Nephron (organoid): Measurements from ENCODE around the gene TCP11L2.

Source experiments
- H3K27ac Mint-ChIP-seq, 3 experiments: 2 replicates each; pipeline ENCODE4 v1.8.0; 2020; ENCODE audit warnings: mixed read lengths in 3 of 3, mild to moderate bottlenecking in 2 of 3, moderate library complexity in 1 of 3
- H3K27me3 Mint-ChIP-seq: 2 replicates; pipeline ENCODE4 v1.8.0; 2021; ENCODE audit warnings: low read depth, mild to moderate bottlenecking, moderate library complexity, mixed read lengths
- H3K36me3 Mint-ChIP-seq: 2 replicates; pipeline ENCODE4 v1.8.0; 2020; ENCODE audit warnings: low read depth, mixed read lengths
- H3K4me1 Mint-ChIP-seq: 2 replicates; pipeline ENCODE4 v1.8.0; 2020; ENCODE audit warnings: mixed read lengths
- H3K4me3 Mint-ChIP-seq, 3 experiments: 2 replicates each; pipeline ENCODE4 v1.8.0; 2020; ENCODE audit warnings: mild to moderate bottlenecking in 3 of 3, mixed read lengths in 3 of 3, moderate library complexity in 2 of 3
- H3K9me3 Mint-ChIP-seq: 2 replicates; pipeline ENCODE4 v1.8.0; 2020; ENCODE audit warnings: mixed read lengths
- TF ChIP-seq, protein P1 (sequence below), 3 experiments: fragments of 200-600 bp; sonication (generic); IDR thresholded peaks; one replicate each; pipeline ENCODE4 v1.5.0; 2021; ENCODE audit warnings: antibody characterized with exemption in 3 of 3; ENCODE audit not compliant: unreplicated experiment in 3 of 3

Gene TCP11L2

DNA sequence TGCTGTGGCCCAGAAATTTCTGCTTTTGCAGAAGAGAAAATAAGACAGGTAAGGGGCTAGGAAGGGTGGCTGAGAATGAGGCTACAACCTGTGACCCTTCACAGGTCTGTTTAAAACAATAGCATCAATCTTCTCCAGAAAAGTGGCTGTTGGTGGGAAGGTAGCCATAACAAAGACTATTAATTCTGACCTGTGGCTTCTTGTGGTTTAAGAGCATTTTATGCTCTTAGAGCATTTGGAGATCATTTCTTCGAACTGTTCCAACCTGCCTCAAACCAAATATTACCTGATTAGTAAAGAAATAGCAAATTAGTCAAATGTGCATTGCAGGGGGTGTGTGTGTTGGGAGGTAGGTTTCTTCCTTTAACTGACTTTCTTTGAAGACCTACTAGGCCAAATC is 15.2 kb upstream of the TCP11L2 start:
- TF ChIP-seq, protein P1, sequence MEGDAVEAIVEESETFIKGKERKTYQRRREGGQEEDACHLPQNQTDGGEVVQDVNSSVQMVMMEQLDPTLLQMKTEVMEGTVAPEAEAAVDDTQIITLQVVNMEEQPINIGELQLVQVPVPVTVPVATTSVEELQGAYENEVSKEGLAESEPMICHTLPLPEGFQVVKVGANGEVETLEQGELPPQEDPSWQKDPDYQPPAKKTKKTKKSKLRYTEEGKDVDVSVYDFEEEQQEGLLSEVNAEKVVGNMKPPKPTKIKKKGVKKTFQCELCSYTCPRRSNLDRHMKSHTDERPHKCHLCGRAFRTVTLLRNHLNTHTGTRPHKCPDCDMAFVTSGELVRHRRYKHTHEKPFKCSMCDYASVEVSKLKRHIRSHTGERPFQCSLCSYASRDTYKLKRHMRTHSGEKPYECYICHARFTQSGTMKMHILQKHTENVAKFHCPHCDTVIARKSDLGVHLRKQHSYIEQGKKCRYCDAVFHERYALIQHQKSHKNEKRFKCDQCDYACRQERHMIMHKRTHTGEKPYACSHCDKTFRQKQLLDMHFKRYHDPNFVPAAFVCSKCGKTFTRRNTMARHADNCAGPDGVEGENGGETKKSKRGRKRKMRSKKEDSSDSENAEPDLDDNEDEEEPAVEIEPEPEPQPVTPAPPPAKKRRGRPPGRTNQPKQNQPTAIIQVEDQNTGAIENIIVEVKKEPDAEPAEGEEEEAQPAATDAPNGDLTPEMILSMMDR (IDR thresholded peaks at IDR 0.05; ENCODE audit: unreplicated experiment in 3 of 3) = no peak
- no peak overlapping the region for H3K27ac Mint-ChIP-seq
- no peaks in the 10 kb centered on the region for H3K36me3 Mint-ChIP-seq
- H3K27me3 Mint-ChIP-seq = no peaks in the 10 kb centered on the region
- H3K4me1 Mint-ChIP-seq = no peaks in the 10 kb centered on the region
- no peak overlapping the region for H3K4me3 Mint-ChIP-seq
- peaks cover 5% of the 10 kb centered on the region for H3K9me3 Mint-ChIP-seq

DNA sequence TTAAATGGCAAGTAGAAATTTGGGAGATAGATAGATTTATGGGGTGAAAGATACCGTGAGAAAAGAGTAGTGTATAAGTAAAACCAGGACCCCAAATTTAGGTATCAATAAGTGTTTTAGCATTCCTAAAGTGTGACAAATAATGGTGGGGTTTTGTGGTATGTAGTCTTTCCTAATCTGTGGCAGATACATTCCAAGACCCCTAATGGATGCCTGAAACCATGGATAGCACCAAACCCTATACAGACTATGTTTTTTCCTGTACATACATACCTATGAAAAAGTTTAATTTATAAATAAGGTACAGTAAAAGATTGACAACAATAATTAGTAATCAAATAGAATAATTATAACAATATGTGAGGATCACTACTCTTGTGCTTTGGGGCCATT is 14.4 kb upstream of the TCP11L2 start:
- H3K9me3 Mint-ChIP-seq = peaks cover 1% of the 10 kb centered on the region
- no peaks in the 10 kb centered on the region for H3K27me3 Mint-ChIP-seq
- H3K36me3 Mint-ChIP-seq = no peaks in the 10 kb centered on the region
- H3K4me3 Mint-ChIP-seq = no peak overlapping the region
- TF ChIP-seq, protein P1 (IDR thresholded peaks at IDR 0.05; ENCODE audit: unreplicated experiment in 3 of 3) = no peak
- no peaks in the 10 kb centered on the region for H3K4me1 Mint-ChIP-seq
- no peak overlapping the region for H3K27ac Mint-ChIP-seq

- no peaks in the 10 kb centered on the region for H3K36me3 Mint-ChIP-seq
- TF ChIP-seq, protein P1 (IDR thresholded peaks at IDR 0.05; ENCODE audit: unreplicated experiment in 3 of 3) = no peak
Observed at GRCh38 chr12:106288494-106289195, 13.9 kb upstream of the TCP11L2 start.

DNA sequence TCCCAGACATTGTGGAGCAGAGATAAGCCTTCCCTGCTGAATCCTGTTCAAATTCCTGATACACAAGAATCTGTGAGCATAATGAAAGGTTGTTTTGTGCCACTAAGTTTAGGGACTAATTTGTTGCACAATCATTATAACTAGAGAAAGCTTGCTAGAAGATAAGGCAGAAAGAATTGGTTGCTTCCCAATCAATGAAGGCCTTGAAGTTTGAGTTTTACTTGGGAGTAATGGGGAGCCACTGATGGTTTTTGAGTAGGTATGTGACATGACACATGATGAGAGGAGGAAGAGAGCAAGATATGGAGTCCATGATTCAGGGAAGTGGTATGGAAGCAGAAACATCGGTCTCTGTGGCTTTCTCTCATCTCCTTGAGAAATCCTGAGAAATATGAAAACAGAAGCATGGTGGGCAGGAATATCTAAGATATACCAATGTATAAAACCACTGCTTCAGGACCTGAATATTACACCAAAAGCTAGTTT is 13.3 kb upstream of the TCP11L2 start:
- Mint-ChIP-seq H3K9me3 (no peaks in the 10 kb centered on the region), H3K27ac (no peak overlapping the region), H3K4me1 (no peaks in the 10 kb centered on the region), H3K36me3 (no peaks in the 10 kb centered on the region), H3K27me3 (no peaks in the 10 kb centered on the region), H3K4me3 (no peak overlapping the region)
- TF ChIP-seq, protein P1 (IDR thresholded peaks at IDR 0.05; ENCODE audit: unreplicated experiment in 3 of 3) = no peak

More at GRCh38 chr12:106288494-106289195, 13.9 kb upstream of the TCP11L2 start:
- H3K27me3 Mint-ChIP-seq = no peaks in the 10 kb centered on the region
- H3K27ac Mint-ChIP-seq = no peak overlapping the region
- H3K9me3 Mint-ChIP-seq = no peaks in the 10 kb centered on the region
- H3K4me3 Mint-ChIP-seq = no peak overlapping the region
- no peaks in the 10 kb centered on the region for H3K4me1 Mint-ChIP-seq

GRCh38 chr12:106290666-106291065 is 11.9 kb upstream of the TCP11L2 start:
- H3K4me1 Mint-ChIP-seq = no peaks in the 10 kb centered on the region
- TF ChIP-seq, protein P1 (IDR thresholded peaks at IDR 0.05; ENCODE audit: unreplicated experiment in 3 of 3) = no peak
- no peaks in the 10 kb centered on the region for H3K36me3 Mint-ChIP-seq
- H3K4me3 Mint-ChIP-seq = no peak overlapping the region
- no peaks in the 10 kb centered on the region for H3K27me3 Mint-ChIP-seq
- no peak overlapping the region for H3K27ac Mint-ChIP-seq
- no peaks in the 10 kb centered on the region for H3K9me3 Mint-ChIP-seq

- Mint-ChIP-seq H3K27me3 (no peaks in the 10 kb centered on the region), H3K27ac (no peak overlapping the region), H3K4me1 (no peaks in the 10 kb centered on the region), H3K9me3 (no peaks in the 10 kb centered on the region), H3K4me3 (no peak overlapping the region), H3K36me3 (no peaks in the 10 kb centered on the region)
- TF ChIP-seq, protein P1 (IDR thresholded peaks at IDR 0.05; ENCODE audit: unreplicated experiment in 3 of 3) = no peak
Observed at GRCh38 chr12:106291342-106291741, 11.2 kb upstream of the TCP11L2 start.
